Fibroblast of the conjunctiva (primary cell): ENCODE data around the gene CYP2A6.
"Not testable (repeated sequence)": the region's sequence is repeated elsewhere in the genome, so short reads cannot be mapped to it uniquely, and the experiment has no call there.

ENCODE experiments used
- DNase-seq: peaks from one replicate; pipeline ENCODE4 v3.0.0-alpha.2; 2010; ENCODE audit warnings: low read depth

The CYP2A6 gene

DNA sequence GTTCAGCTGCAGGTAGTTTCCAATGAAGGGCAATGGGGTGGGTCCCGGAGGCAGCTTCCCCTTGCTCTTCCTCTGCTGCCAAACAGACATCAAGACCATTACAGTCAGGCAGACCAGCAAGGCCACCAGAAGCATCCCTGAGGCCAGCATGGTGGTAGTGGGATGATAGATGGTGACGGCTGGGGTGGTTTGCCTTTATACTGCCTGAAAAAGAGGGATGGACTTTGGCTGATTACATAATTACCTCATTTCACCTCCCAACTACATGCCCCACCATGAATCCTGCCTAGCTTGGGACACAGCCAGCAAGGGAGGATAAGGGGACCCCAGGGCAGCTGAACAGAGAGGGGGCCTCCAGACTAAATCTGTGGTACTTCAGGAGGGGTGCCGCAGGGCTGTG, at the start of gene CYP2A6:
Gene CYP2A6, minus strand, starts transcription at position 171 of the 400 bp plus-strand sequence. Its CDS starts 21 bp downstream, at position 150.
- DNase-seq = not testable (repeated sequence)

DNA sequence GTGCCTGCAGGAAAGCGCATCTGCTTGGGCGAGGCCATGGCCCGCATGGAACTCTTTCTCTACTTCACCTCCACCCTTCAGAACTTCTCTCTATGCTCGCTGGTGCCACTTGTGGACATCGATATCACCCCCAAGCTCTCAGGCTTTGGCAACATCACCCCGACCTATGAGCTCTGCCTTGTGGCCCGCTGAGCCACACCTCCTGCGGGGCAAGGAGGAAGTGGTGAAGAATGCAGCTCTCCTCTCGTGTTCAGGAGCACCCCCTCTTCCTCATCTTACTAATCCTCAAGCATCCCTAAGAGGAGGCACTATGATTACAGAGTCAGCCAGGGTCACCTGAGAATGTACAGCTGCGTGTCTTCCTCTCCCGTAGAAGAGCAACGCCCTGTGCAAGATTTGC, 49.7 kb upstream of the CYP2A6 start:
- DNase-seq = not testable (repeated sequence)

- not testable (repeated sequence) for DNase-seq
These were observed 46.9 kb upstream of the CYP2A6 start for GRCh38 chr19:40896843-40897789.

- no peak for DNase-seq
These were observed 46.2 kb upstream of the CYP2A6 start for GRCh38 chr19:40896418-40896796.

DNA sequence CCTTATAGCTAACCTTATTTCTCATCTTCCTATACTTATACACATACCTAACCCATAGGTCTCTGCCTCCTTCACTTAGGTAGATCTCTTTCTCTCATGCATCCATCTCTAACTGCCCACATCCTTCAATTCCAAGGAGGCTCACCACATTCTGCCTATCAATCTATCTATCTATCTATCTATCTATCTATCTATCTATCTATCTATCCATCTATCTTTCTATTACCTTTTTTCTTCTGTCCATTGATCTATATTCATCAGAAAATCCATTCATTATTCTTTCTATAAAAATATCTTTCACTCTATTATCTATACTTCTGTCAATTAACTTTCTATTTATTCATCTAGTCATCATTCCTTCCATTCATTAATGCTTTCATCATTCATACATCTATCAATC, 42.9 kb upstream of the CYP2A6 start:
- no peak for DNase-seq

GRCh38 chr19:40889366-40889765, 39.1 kb upstream of the CYP2A6 start:
- no peak for DNase-seq

DNA sequence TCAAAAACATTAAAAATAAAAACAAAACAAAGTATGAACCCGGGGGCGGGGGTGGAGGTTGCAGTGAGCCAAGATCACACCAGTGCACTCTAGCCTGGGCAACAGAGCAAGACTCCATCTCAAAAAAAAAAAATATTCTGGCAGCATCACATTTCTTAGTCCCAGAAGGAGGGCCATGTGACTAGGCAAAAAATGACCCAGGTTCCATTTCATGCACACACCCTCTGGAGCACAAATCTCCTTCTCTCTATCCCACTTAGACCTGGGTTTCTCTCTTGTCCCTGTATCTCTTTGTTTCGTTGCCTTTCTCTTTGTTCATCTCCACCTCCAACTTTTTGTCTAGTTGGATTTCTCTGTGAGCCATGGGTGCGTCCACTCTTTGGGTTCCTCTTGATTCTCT, 37.9 kb upstream of the CYP2A6 start:
- DNase-seq = no peak

- not testable (repeated sequence) for DNase-seq
These were observed 34.1 kb upstream of the CYP2A6 start for GRCh38 chr19:40884187-40884931.

DNA sequence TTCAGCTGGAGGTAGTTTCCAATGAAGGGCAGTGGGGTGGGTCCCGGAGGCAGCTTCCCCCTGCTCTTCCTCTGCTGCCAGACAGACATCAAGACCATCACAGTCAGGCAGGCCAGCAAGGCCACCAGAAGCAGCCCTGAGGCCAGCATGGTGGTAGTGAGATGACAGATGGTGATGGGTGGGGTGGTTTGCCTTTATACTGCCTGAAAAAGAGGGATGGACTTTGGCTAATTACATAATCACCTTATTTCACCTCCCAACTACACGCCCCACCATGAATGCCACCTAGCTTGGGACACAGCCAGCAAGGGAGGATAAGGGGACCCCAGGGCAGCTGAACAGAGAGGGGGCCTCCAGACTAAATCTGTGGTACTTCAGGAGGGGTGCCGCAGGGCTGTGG, 31.8 kb upstream of the CYP2A6 start, which contains the start of gene CYP2A7:
Gene CYP2A7, minus strand, starts transcription at position 170 of the 400 bp plus-strand sequence. Its CDS starts 21 bp downstream, at position 149.
- not testable (repeated sequence) for DNase-seq

- not testable (repeated sequence) for DNase-seq
These were observed 29.1 kb upstream of the CYP2A6 start for GRCh38 chr19:40879349-40879748.

- DNase-seq = not testable (repeated sequence)
These were observed 25.3 kb upstream of the CYP2A6 start for GRCh38 chr19:40875526-40875951.

DNA sequence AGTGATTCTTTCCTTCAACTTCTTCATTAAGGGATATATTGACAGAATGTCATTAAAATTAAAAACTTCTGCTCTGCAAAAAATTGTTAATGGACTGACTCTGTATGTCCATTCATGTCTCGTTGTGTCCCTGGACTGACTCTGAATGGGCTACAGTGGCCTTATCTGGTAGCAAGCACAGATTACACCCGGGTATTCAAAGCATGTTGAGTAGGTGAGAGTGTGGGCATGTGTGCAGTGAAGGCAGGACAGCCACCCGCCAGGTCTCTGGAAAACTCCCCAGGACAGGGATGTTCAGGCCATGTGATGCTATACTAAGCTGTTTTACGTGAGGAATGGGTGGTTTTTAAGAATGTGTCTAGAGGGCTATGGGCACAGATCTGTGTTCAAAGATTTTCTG, 24.6 kb upstream of the CYP2A6 start:
- not testable (repeated sequence) for DNase-seq

DNA sequence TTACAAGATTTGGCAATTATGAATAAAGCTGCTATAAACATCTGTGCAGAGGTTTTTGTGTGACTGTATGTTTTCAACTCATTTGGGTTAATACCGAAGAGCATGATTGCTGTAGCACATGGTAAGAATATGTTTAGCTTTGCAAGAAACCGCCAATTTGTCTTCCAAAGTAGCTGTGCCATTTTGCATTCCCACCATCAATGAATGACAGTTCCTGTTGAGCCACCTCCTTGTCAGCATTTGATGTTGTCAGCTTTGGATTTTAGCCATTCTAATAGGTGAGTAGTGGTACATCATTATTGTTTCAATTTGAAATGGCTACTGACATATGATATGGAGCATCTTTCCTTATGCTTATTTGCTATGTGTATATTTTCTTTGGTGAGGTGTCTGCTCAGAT, 23.6 kb upstream of the CYP2A6 start:
- not testable (repeated sequence) for DNase-seq

DNA sequence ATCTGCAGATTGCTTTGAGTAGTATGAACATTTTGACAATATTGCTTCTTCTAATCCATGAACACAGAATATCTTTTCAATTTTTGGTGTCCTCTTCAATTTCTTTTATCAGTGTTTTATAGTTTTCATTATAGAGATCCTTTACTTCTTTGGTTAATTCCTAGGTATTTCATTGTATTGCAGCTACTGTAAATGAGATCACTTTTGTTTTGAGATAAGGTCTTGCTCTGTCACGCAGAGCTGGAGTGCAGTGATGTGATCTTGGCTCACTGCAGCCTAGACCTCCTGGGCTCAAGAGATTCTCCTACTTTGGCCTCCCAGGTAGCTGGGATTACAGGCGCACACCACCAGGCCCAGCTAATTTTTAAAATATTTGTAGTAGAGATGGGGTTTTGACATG, 22.0 kb upstream of the CYP2A6 start:
- no peak for DNase-seq

- DNase-seq = no peak
These were observed 17.5 kb upstream of the CYP2A6 start for GRCh38 chr19:40867701-40868100.

DNA sequence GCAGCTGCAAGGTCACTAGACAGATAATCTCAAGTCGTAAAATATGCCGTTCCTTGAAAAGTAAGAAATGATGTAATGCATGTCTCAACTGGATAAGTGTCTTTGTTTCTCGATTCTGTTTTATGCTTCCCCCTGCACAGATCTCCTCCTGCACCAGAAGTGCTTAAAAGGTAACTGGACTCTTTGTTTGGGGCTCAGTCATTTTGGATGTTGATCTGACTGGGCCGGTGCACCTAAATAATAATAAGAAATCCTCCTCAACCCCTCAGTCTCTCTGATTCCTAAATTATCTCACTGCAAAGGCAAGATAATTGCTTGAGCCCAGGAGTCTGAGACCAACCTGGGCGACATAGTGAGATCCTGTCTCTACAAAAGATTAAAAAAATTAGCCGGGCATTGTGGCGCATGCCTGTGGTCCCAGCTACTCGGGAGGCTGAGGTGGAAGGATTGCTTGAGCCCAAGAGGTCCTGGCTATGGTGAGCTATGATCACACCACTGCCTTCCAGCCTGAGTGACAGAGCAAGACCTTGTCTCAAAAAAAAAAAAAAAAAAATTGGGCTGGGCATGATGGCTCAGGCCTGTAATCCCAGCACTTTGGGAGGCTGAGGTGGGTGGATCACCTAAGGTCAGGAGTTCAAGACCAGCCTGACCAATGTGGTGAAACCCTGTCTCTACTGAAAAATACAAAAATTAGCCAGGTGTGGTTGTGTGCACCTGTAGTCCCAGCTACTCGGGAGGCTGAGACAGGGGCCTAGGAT, 14.7 kb upstream of the CYP2A6 start:
- DNase-seq = not testable (repeated sequence)

- peak; percentile 12 for DNase-seq
These were observed 12.5 kb upstream of the CYP2A6 start for GRCh38 chr19:40862785-40863184.

DNA sequence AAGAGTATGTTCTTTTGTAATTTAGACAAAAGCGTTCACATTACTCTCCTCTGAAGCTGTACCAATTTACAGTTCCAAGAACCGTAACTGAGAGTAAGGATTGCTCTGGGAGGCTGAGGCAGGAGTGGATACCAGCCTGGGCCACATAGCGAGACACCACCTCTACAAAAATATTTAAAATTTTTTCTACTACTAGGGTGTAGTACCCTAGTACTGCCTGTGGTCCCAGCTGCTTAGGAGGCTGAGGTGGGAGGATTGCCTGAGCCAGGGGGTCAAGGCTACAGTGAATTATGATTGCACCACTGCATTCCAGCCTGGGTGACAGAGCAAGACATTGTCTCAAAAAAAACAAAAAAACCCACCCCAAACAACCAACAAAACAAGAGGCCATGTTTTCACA, 12.1 kb upstream of the CYP2A6 start:
- no peak for DNase-seq

DNA sequence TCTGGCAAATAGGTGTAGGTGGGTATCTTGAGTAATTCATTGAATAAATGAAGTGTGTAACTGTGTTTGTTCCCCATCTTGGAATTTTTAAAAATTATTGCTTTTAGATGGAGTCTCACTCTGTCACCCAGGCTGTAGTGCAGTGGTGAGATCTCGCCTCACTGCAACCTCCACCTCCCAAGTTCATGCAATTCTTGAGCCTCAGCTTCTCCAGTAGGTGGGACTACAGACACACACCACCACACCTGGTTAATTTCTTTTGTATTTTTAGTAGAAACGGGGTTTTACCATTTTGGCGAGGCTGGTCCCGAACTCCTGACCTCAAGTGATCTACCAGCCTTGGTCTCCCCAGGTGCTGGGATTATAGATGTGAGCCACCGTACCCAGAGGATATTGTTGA, 7.9 kb upstream of the CYP2A6 start:
- DNase-seq = no peak

GRCh38 chr19:40852467-40853152, 2.4 kb upstream of the CYP2A6 start:
- DNase-seq = not testable (repeated sequence)

DNA sequence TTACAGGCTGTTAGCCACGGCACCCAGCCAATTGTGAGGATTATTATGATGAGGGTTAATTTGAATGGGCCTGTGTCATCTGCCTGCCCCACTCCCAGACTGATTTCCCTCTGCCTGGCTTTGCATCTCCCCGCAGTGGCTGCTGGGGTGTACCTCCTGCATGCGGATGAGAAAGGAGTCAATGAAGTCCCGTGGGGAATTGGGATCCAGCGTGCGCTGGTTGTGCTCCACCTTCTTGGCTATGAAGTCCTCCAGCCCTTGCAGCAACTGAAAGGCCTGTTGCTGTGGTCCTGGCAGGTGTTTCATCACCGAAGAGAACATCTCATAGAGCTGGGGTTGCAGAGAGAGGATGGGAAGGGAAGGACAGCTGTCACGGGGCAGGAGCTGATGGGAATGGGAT, 3.5 kb downstream of the CYP2A6 start:
- DNase-seq = not testable (repeated sequence)
